BLaER1 treated with 17β-estradiol and CSF1 and Interleukin-3, amounts not matched to agents 10 nM and 100 nM (cell line): ENCODE measurements around the gene RNF152.

ENCODE experiments used
- H3K27ac ChIP-seq, 11 experiments: shearing (Covaris generic); formaldehyde crosslinking; 2 replicates each; pipeline ENCODE4 v1.8.1; 2022
- H3K27me3 ChIP-seq, 11 experiments: shearing (Covaris generic); formaldehyde crosslinking; 2 replicates each; pipeline ENCODE4 v1.8.1; 2022
- H3K36me3 ChIP-seq, 11 experiments: shearing (Covaris generic); formaldehyde crosslinking; 2 replicates each; pipeline ENCODE4 v1.8.1; 2022
- H3K4me1 ChIP-seq, 10 experiments: shearing (Covaris generic); formaldehyde crosslinking; 2 replicates each; pipeline ENCODE4 v1.8.1; 2022
- H3K4me2 ChIP-seq, 11 experiments: shearing (Covaris generic); formaldehyde crosslinking; 2 replicates each; pipeline ENCODE4 v1.8.1; 2022
- H3K4me3 ChIP-seq, 10 experiments: shearing (Covaris generic); formaldehyde crosslinking; 2 replicates each; pipeline ENCODE4 v1.8.1; 2022
- H3K9ac ChIP-seq, 11 experiments: shearing (Covaris generic); formaldehyde crosslinking; 2 replicates each; pipeline ENCODE4 v1.8.1; 2022
- H3K9me3 ChIP-seq, 11 experiments: shearing (Covaris generic); formaldehyde crosslinking; replicated peaks in 1 of 11; 2 replicates each; pipeline ENCODE4 v1.8.1; 2022
- H4K20me1 ChIP-seq, 11 experiments: shearing (Covaris generic); formaldehyde crosslinking; 2 replicates each; pipeline ENCODE4 v1.8.1; 2022
- Cebpa-rat ChIP-seq, 11 experiments: shearing (Covaris generic); IDR thresholded peaks; 2 replicates each; pipeline ENCODE4 v1.8.1; 2022

Gene RNF152

DNA sequence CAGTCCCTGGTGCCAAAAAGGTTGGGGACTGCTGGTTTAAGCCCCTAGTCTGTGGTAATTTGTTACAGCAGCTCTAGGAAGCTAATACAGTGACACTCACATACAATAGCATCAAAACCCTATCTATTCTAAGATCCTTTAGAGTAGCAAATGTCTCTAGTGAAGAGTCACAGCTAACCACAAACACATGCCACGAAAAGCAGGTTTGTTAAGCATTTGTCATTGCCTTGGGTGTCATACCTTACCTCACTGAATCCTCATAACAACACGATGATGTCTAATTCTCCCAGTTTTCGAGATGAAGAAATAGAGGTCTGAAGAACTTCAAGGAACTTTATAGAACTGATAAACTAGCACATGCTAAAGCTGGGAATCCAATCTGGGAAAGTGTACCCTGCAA is 29.6 kb upstream of the RNF152 start:
- no peak overlapping the region for H3K27ac ChIP-seq
- no peak overlapping the region for H3K4me3 ChIP-seq
- peaks cover 0 to 34% (median 0%) of the 10 kb centered on the region in 11 experiments; a peak in 3 of 22 replicates for H3K27me3 ChIP-seq
- H3K4me2 ChIP-seq, result no peak overlapping the region
- H4K20me1 ChIP-seq, result no peaks in the 10 kb centered on the region
- no peak overlapping the region for H3K9ac ChIP-seq
- H3K4me1 ChIP-seq, result peaks cover 0 to 10% (median 0%) of the 10 kb centered on the region in 10 experiments; a peak in 3 of 20 replicates
- TF ChIP-seq Cebpa-rat (IDR thresholded peaks at IDR 0.05), result no peak
- peaks cover 4 to 16% (median 7%) of the 10 kb centered on the region in 11 experiments; a peak in 19 of 22 replicates for H3K9me3 ChIP-seq
- no peaks in the 10 kb centered on the region for H3K36me3 ChIP-seq

- Histone ChIP-seq H3K27me3 (peaks cover 0 to 31% (median 0%) of the 10 kb centered on the region in 11 experiments; a peak in 3 of 22 replicates), H3K27ac (no peak overlapping the region), H3K4me1 (peaks cover 0 to 10% (median 0%) of the 10 kb centered on the region in 10 experiments; a peak in 3 of 20 replicates), H3K9ac (no peak overlapping the region), H3K36me3 (no peaks in the 10 kb centered on the region), H3K4me3 (no peak overlapping the region), H3K9me3 (peaks cover 0 to 10% (median 0%) of the 10 kb centered on the region in 11 experiments; a peak in 4 of 22 replicates), H3K4me2 (0 out of 22 replicates have a peak overlapping the region, but pooled peaks of 1 of the 11 experiments have one; percentile 2), H4K20me1 (no peaks in the 10 kb centered on the region)
- TF ChIP-seq Cebpa-rat (IDR thresholded peaks at IDR 0.05), result no peak
Measured at GRCh38 chr18:61921621-61922235, 28.9 kb upstream of the RNF152 start.

- Histone ChIP-seq H4K20me1 (no peaks in the 10 kb centered on the region), H3K4me2 (no peak overlapping the region), H3K4me1 (peaks cover 0 to 15% (median 5%) of the 10 kb centered on the region in 10 experiments; a peak in 11 of 20 replicates), H3K36me3 (no peaks in the 10 kb centered on the region), H3K9ac (no peak overlapping the region), H3K9me3 (no peaks in the 10 kb centered on the region), H3K4me3 (no peak overlapping the region), H3K27me3 (peaks cover 0 to 25% (median 0%) of the 10 kb centered on the region in 11 experiments; a peak in 4 of 22 replicates), H3K27ac (no peak overlapping the region)
- no peak for TF ChIP-seq Cebpa-rat (IDR thresholded peaks at IDR 0.05)
Measured at GRCh38 chr18:61917818-61918217, 25.0 kb upstream of the RNF152 start.

- no peaks in the 10 kb centered on the region for H3K36me3 ChIP-seq
- H3K9me3 ChIP-seq, result no peaks in the 10 kb centered on the region
- H3K9ac ChIP-seq, result no peak overlapping the region
- no peak for TF ChIP-seq Cebpa-rat (IDR thresholded peaks at IDR 0.05)
- H3K4me2 ChIP-seq, result no peak overlapping the region
- H3K4me3 ChIP-seq, result no peak overlapping the region
- H3K4me1 ChIP-seq, result peaks cover 0 to 7% (median 5%) of the 10 kb centered on the region in 10 experiments; a peak in 9 of 20 replicates
- H4K20me1 ChIP-seq, result no peaks in the 10 kb centered on the region
- H3K27ac ChIP-seq, result no peak overlapping the region
- H3K27me3 ChIP-seq, result peaks cover 0 to 17% (median 0%) of the 10 kb centered on the region in 11 experiments; a peak in 4 of 22 replicates
Measured at GRCh38 chr18:61912476-61912875, 19.7 kb upstream of the RNF152 start.

DNA sequence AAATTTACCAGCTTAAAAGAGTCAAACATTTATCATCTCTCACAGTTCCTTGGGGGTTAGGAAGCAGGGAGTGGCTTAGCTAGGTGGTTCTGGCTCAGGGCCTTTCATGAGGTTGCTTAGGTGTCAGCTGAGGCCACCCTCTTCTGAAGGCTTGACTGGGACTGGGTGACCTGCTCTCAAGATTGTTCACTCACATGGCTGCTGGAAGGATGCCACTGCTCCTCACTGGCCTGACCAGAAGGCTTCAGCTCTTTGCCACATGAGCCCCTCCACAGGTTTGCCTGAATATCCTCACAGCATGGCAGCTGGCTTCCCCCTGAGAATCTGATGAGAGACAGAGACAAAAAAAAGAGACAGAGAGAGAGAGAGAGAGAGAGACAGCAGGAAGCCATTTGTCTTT is 17.3 kb upstream of the RNF152 start:
- Histone ChIP-seq H3K4me3 (no peak overlapping the region), H3K9me3 (no peaks in the 10 kb centered on the region), H3K4me2 (no peak overlapping the region), H3K36me3 (no peaks in the 10 kb centered on the region), H3K27me3 (peaks cover 0 to 13% (median 0%) of the 10 kb centered on the region in 11 experiments; a peak in 2 of 22 replicates), H3K4me1 (no peaks in the 10 kb centered on the region), H3K27ac (no peak overlapping the region), H3K9ac (no peak overlapping the region), H4K20me1 (no peaks in the 10 kb centered on the region)
- TF ChIP-seq Cebpa-rat (IDR thresholded peaks at IDR 0.05), result no peak

DNA sequence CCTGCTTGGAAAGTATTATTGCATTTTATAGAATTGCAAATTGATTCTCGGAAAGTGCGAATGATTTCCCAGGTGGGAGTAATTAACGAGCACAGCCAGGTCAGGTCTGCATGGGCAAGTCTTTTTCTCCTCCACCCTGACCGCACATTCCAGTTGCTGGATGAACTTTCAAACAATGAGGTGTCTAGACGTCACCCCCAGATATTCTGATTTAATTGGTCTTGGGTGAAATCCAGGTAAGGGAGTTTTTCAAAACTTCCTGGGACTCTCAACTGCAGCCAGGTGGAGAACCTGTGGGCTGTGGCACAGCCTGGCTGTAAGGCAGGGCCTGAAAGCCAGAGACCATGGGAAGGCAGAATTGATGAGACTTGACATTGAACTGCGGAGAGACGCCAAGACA is 15.9 kb upstream of the RNF152 start:
- no peaks in the 10 kb centered on the region for H3K9me3 ChIP-seq
- no peak for TF ChIP-seq Cebpa-rat (IDR thresholded peaks at IDR 0.05)

GRCh38 chr18:61901323-61901986 is 8.6 kb upstream of the RNF152 start:
- no peak for TF ChIP-seq Cebpa-rat (IDR thresholded peaks at IDR 0.05)
- Histone ChIP-seq H3K4me1 (no peaks in the 10 kb centered on the region), H3K9me3 (no peaks in the 10 kb centered on the region), H3K27ac (no peak overlapping the region), H3K9ac (no peak overlapping the region), H3K27me3 (peaks cover 0 to 38% (median 0%) of the 10 kb centered on the region in 11 experiments; a peak in 4 of 22 replicates), H3K4me3 (no peak overlapping the region), H4K20me1 (no peaks in the 10 kb centered on the region), H3K4me2 (no peak overlapping the region), H3K36me3 (no peaks in the 10 kb centered on the region)

More for the DNA sequence above, 15.9 kb upstream of the RNF152 start:
- no peaks in the 10 kb centered on the region for H3K36me3 ChIP-seq
- no peak overlapping the region for H3K4me2 ChIP-seq
- no peak overlapping the region for H3K9ac ChIP-seq
- no peaks in the 10 kb centered on the region for H4K20me1 ChIP-seq
- H3K27ac ChIP-seq, result no peak overlapping the region
- H3K4me3 ChIP-seq, result no peak overlapping the region
- H3K27me3 ChIP-seq, result peaks cover 0 to 17% (median 0%) of the 10 kb centered on the region in 11 experiments; a peak in 3 of 22 replicates
- no peaks in the 10 kb centered on the region for H3K4me1 ChIP-seq

DNA sequence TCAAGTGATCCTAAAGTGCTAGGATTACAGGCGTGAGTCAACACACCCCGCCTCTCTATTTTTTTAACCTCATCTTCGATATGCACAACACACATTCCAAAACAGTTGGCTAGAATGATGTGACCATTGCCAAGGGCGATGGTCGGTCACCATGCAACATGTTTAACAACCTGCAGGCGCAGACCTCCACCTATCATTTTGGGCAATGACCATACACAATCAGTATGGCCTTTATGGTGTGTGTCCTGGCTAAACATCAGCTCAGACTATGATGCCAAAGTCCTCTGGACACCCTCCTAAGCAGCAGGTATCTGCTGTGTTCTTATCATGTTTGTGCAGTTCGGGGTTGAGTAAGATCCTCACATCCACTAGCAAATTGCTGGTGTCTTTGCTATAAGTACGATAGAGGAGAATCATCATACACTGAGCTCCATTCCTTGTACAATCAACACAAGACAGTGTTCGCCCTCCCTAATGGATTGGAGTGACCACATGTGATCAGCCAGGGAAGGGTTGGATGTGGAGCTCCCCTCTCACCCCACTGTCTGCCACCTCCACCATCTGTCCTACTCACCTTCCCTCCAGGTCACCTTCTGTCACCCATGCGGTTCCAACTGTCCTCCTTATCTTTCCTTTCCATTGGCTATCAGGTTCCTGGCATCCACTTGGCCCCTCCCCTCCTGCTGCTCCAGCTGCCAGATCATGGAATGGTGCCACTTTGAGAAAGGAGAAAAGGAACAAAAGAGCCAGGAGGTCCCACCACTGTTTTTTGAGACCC is 7.9 kb upstream of the RNF152 start:
- Histone ChIP-seq H3K27ac (no peak overlapping the region), H3K4me1 (no peaks in the 10 kb centered on the region), H3K9me3 (no peaks in the 10 kb centered on the region), H3K9ac (no peak overlapping the region), H3K27me3 (peaks cover 0 to 46% (median 0%) of the 10 kb centered on the region in 11 experiments; a peak in 4 of 22 replicates), H3K4me3 (no peak overlapping the region), H3K36me3 (no peaks in the 10 kb centered on the region), H4K20me1 (no peaks in the 10 kb centered on the region), H3K4me2 (no peak overlapping the region)
- no peak for TF ChIP-seq Cebpa-rat (IDR thresholded peaks at IDR 0.05)

DNA sequence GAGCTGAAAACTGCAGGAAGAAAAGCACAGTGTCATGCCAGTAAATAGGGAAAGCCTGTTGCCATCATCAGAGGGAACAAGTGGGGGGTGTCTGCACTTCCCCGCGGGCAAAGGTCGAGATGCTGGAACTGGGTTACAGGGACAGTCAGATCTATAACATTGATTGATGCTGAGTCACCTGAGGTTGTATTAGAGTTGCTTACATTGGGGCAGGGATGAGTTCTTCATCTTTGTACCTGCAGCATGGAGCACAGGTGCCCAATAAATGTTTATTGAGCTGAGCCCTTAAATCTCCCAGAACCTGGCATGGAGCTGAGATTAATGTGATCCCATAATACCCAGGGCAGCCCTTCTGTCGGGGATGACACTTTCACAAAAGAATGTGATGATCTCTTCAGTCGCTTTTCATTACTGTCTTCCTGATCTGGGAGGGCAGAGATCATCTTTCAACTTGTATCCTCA is 5.9 kb upstream of the RNF152 start:
- Histone ChIP-seq H3K36me3 (no peaks in the 10 kb centered on the region), H3K27ac (no peak overlapping the region), H4K20me1 (no peaks in the 10 kb centered on the region), H3K4me1 (peaks cover 0 to 4% (median 2%) of the 10 kb centered on the region in 10 experiments; a peak in 5 of 20 replicates), H3K27me3 (peaks cover 8 to 65% (median 17%) of the 10 kb centered on the region in 11 experiments), H3K4me3 (no peak overlapping the region), H3K4me2 (no peak overlapping the region), H3K9ac (no peak overlapping the region), H3K9me3 (no peaks in the 10 kb centered on the region)
- TF ChIP-seq Cebpa-rat (IDR thresholded peaks at IDR 0.05), result no peak
